HEK293 (cell line): Measurements from ENCODE around the gene HECTD2.

Experiments used
- CTCF ChIA-PET: fragments of 350-600 bp; formaldehyde crosslinking; extraction: SDS; loops from one replicate; lab custom pipeline; 2021; ENCODE audit warnings: antibody characterized with exemption; lab: Yijun Ruan, JAX
- POLR2A ChIA-PET: fragments of 300-600 bp; formaldehyde crosslinking; extraction: SDS; loops from one replicate; lab custom pipeline; 2020; ENCODE audit warnings: antibody characterized with exemption, inconsistent platforms; lab: Yijun Ruan, JAX
- H3K27ac ChIP-seq: fragments of 200-500 bp; sonication (Bioruptor generic); 2 replicates; pipeline ENCODE4 v1.5.1; 2014; ENCODE audit warnings: low read depth, low read length, control low read depth, inconsistent platforms; ENCODE audit errors: extremely low read depth
- H3K36me3 ChIP-seq, 2 experiments: fragments of 200-500 bp in 1 of 2; sonication (Bioruptor generic) in 1 of 2; 1 replicate in 1 of 2; 2 replicates in 1 of 2; pipeline ENCODE4 v1.5.1; 2014 to 2017; ENCODE audit warnings: inconsistent platforms in 2 of 2, low read length in 2 of 2; ENCODE audit not compliant: control insufficient read depth in 2 of 2, insufficient read depth in 1 of 2
- H3K4me1 ChIP-seq: fragments of 200-500 bp; sonication (Bioruptor generic); 2 replicates; pipeline ENCODE4 v1.5.1; 2014; ENCODE audit warnings: mild to moderate bottlenecking, low read length, inconsistent platforms; ENCODE audit not compliant: control insufficient read depth, insufficient read depth
- H3K4me3 ChIP-seq: 2 replicates; pipeline ENCODE4 v1.5.1; 2011; ENCODE audit warnings: low read depth, mild to moderate bottlenecking, control low read depth, low read length, moderate library complexity
- H3K9me3 ChIP-seq: fragments of 200-500 bp; sonication (Bioruptor generic); 2 replicates; pipeline ENCODE4 v1.5.1; 2014; ENCODE audit warnings: low read depth, low read length, inconsistent platforms; ENCODE audit not compliant: control insufficient read depth, insufficient read depth
- BCL6B ChIP-seq: fragments of 450-650 bp; formaldehyde crosslinking; IDR thresholded peaks from 2 replicates; pipeline ENCODE4 v1.5.1; 2017; ENCODE audit warnings: missing biosample characterization, missing genetic modification characterization
- KLF1 ChIP-seq: fragments of 450-650 bp; formaldehyde crosslinking; IDR thresholded peaks from 2 replicates; pipeline ENCODE4 v1.5.1; 2016; ENCODE audit warnings: missing biosample characterization, missing genetic modification characterization
- MEIS1 ChIP-seq: sonication (generic); formaldehyde crosslinking; IDR thresholded peaks from 2 replicates; pipeline ENCODE4 v1.8.1; 2022; ENCODE audit warnings: missing genetic modification reagents, mild to moderate bottlenecking, borderline replicate concordance
- MYNN ChIP-seq: fragments of 450-650 bp; formaldehyde crosslinking; IDR thresholded peaks from 2 replicates; pipeline ENCODE4 v1.5.1; 2016; ENCODE audit warnings: missing biosample characterization, missing genetic modification characterization, borderline replicate concordance
- SETDB1 ChIP-seq: IDR thresholded peaks from one replicate; pipeline ENCODE4 v1.6.1; 2017; ENCODE audit warnings: mild to moderate bottlenecking, low read length, moderate library complexity, mixed read lengths; ENCODE audit not compliant: insufficient read length
- ZBTB21 ChIP-seq: fragments of 450-650 bp; formaldehyde crosslinking; IDR thresholded peaks from 2 replicates; pipeline ENCODE4 v1.5.1; 2017; ENCODE audit warnings: missing biosample characterization, missing genetic modification characterization
- ZFP41 ChIP-seq: fragments of 450-650 bp; formaldehyde crosslinking; IDR thresholded peaks from 2 replicates; pipeline ENCODE4 v1.5.1; 2016; ENCODE audit warnings: missing biosample characterization, missing genetic modification characterization, borderline replicate concordance
- ZNF114 ChIP-seq: fragments of 450-650 bp; formaldehyde crosslinking; IDR thresholded peaks from 2 replicates; pipeline ENCODE4 v1.5.0; 2017; ENCODE audit warnings: missing biosample characterization, missing genetic modification characterization
- ZNF132 ChIP-seq: fragments of 450-650 bp; formaldehyde crosslinking; IDR thresholded peaks from 2 replicates; pipeline ENCODE4 v1.5.1; 2017; ENCODE audit warnings: missing biosample characterization, missing genetic modification characterization, borderline replicate concordance
- ZNF155 ChIP-seq: fragments of 450-650 bp; formaldehyde crosslinking; IDR thresholded peaks from 2 replicates; pipeline ENCODE4 v1.5.1; 2016; ENCODE audit warnings: missing biosample characterization, missing genetic modification characterization
- ZNF169 ChIP-seq: fragments of 450-650 bp; formaldehyde crosslinking; IDR thresholded peaks from 2 replicates; pipeline ENCODE4 v1.5.1; 2016; ENCODE audit warnings: missing biosample characterization, missing genetic modification characterization
- ZNF19 ChIP-seq: fragments of 450-650 bp; formaldehyde crosslinking; IDR thresholded peaks from 2 replicates; pipeline ENCODE4; 2016; ENCODE audit warnings: missing biosample characterization, missing genetic modification characterization, low read depth
- ZNF202 ChIP-seq: fragments of 450-650 bp; formaldehyde crosslinking; IDR thresholded peaks from 2 replicates; pipeline ENCODE4 v1.5.1; 2016; ENCODE audit warnings: missing biosample characterization, missing genetic modification characterization, borderline replicate concordance
- ZNF266 ChIP-seq: fragments of 450-650 bp; formaldehyde crosslinking; IDR thresholded peaks from 2 replicates; pipeline ENCODE4 v1.5.1; 2016; ENCODE audit warnings: missing biosample characterization, missing genetic modification characterization, low read depth
- ZNF280D ChIP-seq: fragments of 450-650 bp; formaldehyde crosslinking; IDR thresholded peaks from 2 replicates; pipeline ENCODE4 v1.5.1; 2016; ENCODE audit warnings: missing biosample characterization, missing genetic modification characterization
- ZNF350 ChIP-seq: fragments of 450-650 bp; formaldehyde crosslinking; IDR thresholded peaks from 2 replicates; pipeline ENCODE4 v1.5.0; 2017; ENCODE audit warnings: missing biosample characterization, mild to moderate bottlenecking, missing genetic modification characterization
- ZNF449 ChIP-seq: fragments of 450-650 bp; formaldehyde crosslinking; IDR thresholded peaks from 2 replicates; pipeline ENCODE4 v1.5.1; 2017; ENCODE audit warnings: missing biosample characterization, mild to moderate bottlenecking, missing genetic modification characterization, moderate library complexity
- ZNF561 ChIP-seq: fragments of 450-650 bp; IDR thresholded peaks from 2 replicates; pipeline ENCODE4 v1.5.1; 2018; ENCODE audit warnings: missing biosample characterization, missing genetic modification characterization, borderline replicate concordance
- ZNF785 ChIP-seq: fragments of 450-650 bp; formaldehyde crosslinking; IDR thresholded peaks from 2 replicates; pipeline ENCODE4 v1.5.1; 2016; ENCODE audit warnings: missing biosample characterization, missing genetic modification characterization
- ZNF791 ChIP-seq: fragments of 450-650 bp; formaldehyde crosslinking; IDR thresholded peaks from 2 replicates; pipeline ENCODE4 v1.5.1; 2016; ENCODE audit warnings: missing biosample characterization, missing genetic modification characterization
- TF ChIP-seq, protein P1 (sequence below): fragments of 450-650 bp; formaldehyde crosslinking; IDR thresholded peaks from 2 replicates; pipeline ENCODE4 v1.5.1; 2016; ENCODE audit warnings: missing biosample characterization, missing genetic modification characterization
- TF ChIP-seq, protein P2 (sequence below): fragments of 450-650 bp; formaldehyde crosslinking; IDR thresholded peaks from 2 replicates; pipeline ENCODE4 v1.5.0; 2017; ENCODE audit warnings: missing biosample characterization, missing genetic modification characterization, borderline replicate concordance

Gene HECTD2

GRCh38 chr10:91545384-91545783, 135.2 kb downstream of the HECTD2 start (continued):
- TF ChIP-seq ZNF449 (tag by site-specific recombination): no peak
- TF ChIP-seq, all 188 proteins: peak for 0

DNA sequence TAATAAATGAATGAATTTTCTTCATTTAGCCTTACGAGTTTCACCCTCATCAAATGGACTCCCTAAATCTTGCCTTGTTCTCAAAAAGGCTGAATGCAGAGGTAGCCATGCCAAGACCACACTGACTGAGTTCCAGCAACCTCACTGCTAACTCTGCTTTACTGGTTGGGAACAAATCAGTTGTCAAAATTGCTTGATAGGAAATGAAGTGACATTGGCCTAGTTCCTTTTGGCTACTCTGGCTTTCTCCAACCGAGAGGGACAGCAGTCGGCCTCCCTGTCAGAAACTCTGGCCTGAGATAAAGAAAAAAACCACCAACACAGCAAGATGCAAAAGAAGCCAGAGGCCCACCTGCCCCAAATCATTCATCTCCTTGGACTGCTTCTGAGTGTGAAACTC, 135.7 kb downstream of the HECTD2 start:
- H3K27ac ChIP-seq: no peak overlapping the region
- no peaks in the 10 kb centered on the region for H3K36me3 ChIP-seq
- no peak overlapping the region for H3K4me3 ChIP-seq
- CTCF ChIA-PET: interaction anchor here (0.6 to 1.5 kb wide), 2 partner anchors 77 to 148 kb away, joined by 3 to 5 read pairs; no protein-coding TSS in a partner anchor
- H3K9me3 ChIP-seq: no peaks in the 10 kb centered on the region
- no peaks in the 10 kb centered on the region for H3K4me1 ChIP-seq
- POLR2A ChIA-PET: no interaction called here
- TF ChIP-seq ZNF169 (tag by site-specific recombination): no peak
- TF ChIP-seq ZNF19 (tag by site-specific recombination): no peak
- TF ChIP-seq ZNF350 (tag by site-specific recombination): no peak
- TF ChIP-seq ZNF791 (tag by site-specific recombination): no peak
- no peak for TF ChIP-seq ZBTB21
- TF ChIP-seq, protein P1, sequence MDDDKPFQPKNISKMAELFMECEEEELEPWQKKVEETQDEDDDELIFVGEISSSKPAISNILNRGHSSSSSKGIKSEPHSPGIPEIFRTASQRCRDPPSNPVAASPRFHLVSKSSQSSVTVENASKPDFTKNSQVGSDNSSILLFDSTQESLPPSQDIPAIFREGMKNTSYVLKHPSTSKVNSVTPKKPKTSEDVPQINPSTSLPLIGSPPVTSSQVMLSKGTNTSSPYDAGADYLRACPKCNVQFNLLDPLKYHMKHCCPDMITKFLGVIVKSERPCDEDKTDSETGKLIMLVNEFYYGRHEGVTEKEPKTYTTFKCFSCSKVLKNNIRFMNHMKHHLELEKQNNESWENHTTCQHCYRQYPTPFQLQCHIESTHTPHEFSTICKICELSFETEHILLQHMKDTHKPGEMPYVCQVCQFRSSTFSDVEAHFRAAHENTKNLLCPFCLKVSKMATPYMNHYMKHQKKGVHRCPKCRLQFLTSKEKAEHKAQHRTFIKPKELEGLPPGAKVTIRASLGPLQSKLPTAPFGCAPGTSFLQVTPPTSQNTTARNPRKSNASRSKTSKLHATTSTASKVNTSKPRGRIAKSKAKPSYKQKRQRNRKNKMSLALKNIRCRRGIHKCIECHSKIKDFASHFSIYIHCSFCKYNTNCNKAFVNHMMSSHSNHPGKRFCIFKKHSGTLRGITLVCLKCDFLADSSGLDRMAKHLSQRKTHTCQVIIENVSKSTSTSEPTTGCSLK (tag by site-specific recombination): no peak
- no peak for TF ChIP-seq ZNF132 (tag by site-specific recombination)
- no peak for TF ChIP-seq MEIS1
- no peak for TF ChIP-seq SETDB1
- no peak for TF ChIP-seq ZNF785 (tag by site-specific recombination)

- H3K27ac ChIP-seq: no peak overlapping the region
- CTCF ChIA-PET: interaction anchor here (4.5 kb wide), 1 partner anchor 145 kb away, joined by 23 read pairs; no protein-coding TSS in a partner anchor
- TF ChIP-seq ZNF202 (tag by site-specific recombination): no peak
- TF ChIP-seq, protein P2, sequence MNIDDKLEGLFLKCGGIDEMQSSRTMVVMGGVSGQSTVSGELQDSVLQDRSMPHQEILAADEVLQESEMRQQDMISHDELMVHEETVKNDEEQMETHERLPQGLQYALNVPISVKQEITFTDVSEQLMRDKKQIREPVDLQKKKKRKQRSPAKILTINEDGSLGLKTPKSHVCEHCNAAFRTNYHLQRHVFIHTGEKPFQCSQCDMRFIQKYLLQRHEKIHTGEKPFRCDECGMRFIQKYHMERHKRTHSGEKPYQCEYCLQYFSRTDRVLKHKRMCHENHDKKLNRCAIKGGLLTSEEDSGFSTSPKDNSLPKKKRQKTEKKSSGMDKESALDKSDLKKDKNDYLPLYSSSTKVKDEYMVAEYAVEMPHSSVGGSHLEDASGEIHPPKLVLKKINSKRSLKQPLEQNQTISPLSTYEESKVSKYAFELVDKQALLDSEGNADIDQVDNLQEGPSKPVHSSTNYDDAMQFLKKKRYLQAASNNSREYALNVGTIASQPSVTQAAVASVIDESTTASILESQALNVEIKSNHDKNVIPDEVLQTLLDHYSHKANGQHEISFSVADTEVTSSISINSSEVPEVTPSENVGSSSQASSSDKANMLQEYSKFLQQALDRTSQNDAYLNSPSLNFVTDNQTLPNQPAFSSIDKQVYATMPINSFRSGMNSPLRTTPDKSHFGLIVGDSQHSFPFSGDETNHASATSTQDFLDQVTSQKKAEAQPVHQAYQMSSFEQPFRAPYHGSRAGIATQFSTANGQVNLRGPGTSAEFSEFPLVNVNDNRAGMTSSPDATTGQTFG (tag by site-specific recombination): no peak
- no peak for TF ChIP-seq BCL6B (tag by site-specific recombination)
- no peak for TF ChIP-seq ZNF155 (tag by site-specific recombination)
- TF ChIP-seq KLF1: no peak
- no peak for TF ChIP-seq ZNF266
- TF ChIP-seq ZNF280D (tag by site-specific recombination): no peak
- no peak for TF ChIP-seq ZNF561 (tag by site-specific recombination)
- no peak for TF ChIP-seq MYNN (tag by site-specific recombination)
- TF ChIP-seq ZFP41 (tag by site-specific recombination): no peak
- no peak for TF ChIP-seq ZNF114 (tag by site-specific recombination)
- no peak for TF ChIP-seq ZNF19 (tag by site-specific recombination)
- TF ChIP-seq, all 188 proteins: peak for 0
- POLR2A ChIA-PET: no interaction called here
- Histone ChIP-seq H3K4me1 (no peaks in the 10 kb centered on the region), H3K4me3 (no peak overlapping the region), H3K36me3 (no peaks in the 10 kb centered on the region), H3K9me3 (no peaks in the 10 kb centered on the region)
These were observed 139.1 kb downstream of the HECTD2 start for GRCh38 chr10:91549262-91549661.
